HG03280 (cell line): ENCODE measurements around the gene RMI1.
"Not testable (repeated sequence)": the region's sequence is repeated elsewhere in the genome, so short reads cannot be mapped to it uniquely, and the experiment has no call there.

Experiments
- ATAC-seq: cut with Tn5 transposase; IDR thresholded peaks from one replicate; pipeline ENCODE4 v1.9.1; 2021; ENCODE audit warnings: mild to moderate bottlenecking, moderate library complexity; ENCODE audit not compliant: unreplicated experiment

RMI1 gene

DNA sequence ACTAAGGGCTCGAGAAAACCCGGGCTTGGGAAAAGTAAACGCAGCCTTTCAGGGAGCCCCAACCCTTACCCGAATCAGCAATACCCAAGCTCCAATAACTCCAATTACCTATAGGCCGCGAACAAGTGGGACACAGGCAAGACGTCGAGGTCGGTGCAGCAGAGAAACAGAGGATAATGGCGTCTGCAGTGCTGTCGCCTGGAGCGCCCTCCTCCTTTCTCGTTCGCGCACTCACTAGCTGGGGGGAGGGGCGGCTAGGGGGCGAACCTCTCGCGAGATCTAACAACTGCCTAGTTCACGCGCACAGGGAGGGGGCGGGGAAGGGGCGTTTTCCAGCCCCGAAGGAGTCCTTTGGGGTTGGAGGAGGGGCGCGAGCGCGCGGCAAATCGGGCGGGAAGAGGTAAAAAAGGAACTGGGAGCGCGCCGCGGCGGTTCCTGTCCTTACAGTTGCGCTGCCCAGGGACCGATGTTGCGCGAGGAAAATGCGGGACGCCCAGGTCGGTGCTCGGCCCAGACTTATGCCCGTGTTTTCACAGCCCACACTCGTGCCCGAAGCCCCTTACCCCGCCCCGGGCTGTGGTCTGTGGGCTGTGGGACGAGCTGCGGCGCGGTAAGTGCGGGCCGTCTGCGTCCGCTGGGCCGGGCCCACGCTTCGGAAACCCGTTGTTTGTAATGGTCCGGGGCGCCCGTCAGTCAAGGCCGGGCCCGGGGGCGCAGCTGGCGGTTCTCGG, at the start of gene RMI1:
Gene RMI1, plus strand, starts transcription at position 411 of the 731 bp plus-strand sequence. CDS start 20,182 bp downstream, outside the sequence.
- peak; percentile 61 for ATAC-seq

DNA sequence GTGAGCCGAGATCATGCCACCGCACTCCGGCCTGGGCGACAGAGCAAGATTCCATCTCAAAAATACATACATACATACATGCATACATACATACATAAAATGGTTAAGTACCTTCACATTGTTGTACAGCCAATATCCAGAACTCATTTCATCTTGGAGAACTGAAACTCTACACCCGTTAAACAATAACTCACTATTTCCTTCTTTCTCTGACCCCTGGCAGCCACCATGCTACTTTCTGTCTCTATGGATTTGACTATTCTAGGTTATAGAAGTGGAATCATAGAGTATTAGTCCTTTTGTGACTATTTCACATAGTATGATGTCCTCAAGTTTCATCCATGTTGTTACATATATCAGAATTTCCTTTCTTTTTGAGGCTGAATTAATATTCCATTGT, 49.7 kb upstream of the RMI1 start:
- ATAC-seq = no peak

DNA sequence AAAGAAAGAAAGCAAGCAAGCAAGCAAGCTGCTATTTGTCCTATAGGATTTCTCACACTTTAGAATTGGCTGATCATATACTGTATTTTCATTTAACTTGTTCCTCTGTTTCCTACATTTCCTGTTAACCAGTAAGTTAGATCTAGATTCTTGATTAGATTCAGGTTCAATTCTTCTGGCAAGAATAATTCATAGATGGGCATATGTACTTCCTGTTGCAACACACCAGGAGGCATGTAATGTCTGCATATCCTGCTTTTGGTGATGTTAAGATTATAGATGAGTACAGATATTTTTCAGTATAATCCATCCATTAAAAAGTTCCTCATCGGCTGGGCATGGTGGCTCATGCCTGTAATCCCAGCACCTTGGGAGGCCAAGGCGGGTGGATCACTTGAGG, 48.6 kb upstream of the RMI1 start:
- ATAC-seq = no peak

DNA sequence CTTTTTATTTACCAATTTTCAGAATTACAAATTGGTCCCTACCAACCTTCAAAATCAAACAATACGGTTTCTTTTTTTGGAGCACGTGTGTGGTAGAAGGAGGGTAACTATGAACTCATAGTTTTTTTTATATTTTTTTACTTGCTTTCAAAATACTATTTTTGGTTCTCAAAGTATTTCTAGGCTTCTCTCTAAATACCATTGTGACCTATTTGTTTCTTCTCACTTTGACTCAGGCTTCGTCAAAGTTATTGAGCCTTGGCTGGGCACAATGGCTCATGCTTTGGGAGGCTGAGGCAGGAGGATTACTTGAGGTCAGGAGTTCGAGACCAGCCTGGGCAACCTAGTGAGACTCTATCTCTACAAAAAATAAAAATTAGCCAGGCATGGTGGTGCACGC, 47.8 kb upstream of the RMI1 start:
- no peak for ATAC-seq

DNA sequence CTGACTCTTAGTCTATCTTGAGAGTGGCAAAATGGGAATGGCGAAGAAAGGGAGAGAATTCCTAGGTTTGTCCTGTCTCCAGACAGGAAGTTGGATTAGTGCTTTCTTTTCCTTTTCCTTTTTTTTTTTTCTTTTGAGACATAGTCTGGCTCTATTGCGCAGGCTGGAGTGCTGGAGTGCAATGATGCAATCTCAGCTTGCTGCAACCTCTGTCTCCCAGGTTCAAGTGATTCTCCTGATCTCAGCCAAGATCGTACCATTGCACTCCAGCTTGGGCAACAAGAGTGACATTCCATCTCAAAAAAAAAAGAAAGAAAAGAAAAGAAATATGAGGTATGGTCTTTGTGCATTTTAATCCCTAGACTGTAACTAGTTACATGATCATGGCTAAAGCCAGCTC, 46.8 kb upstream of the RMI1 start:
- no peak for ATAC-seq

DNA sequence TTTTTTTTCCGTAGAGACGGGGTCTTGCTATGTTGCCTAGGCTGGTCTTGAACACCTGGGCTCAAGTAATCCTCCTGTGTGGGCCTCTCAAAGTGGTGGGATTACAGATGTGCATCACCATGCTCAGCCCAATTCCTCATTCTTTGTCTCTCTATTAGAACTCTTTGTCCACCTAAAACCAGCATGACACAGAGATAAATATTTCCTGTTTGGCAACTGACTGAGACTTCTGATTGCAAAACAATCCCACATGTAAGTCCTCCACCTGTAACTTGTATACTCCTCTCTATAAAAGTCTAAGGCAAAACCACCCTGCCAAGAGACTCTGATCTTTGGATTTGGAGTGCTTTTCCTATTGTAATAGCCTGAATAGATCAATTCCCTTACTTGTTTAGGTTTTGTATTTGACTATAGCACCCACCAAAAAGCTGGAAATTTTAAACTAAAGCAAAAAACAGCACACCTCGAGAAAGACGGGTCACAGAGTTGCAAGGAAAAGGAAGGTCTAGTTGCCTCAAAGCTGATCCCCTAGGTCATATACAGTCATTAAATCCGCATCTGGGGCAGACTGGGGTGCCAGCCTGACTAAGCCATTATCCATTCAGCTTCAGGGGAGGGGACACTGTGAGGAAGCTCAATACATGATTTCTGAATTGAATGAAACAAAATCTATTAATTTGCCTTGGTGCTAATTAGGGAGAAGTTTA, 45.9 kb upstream of the RMI1 start:
- no peak for ATAC-seq

DNA sequence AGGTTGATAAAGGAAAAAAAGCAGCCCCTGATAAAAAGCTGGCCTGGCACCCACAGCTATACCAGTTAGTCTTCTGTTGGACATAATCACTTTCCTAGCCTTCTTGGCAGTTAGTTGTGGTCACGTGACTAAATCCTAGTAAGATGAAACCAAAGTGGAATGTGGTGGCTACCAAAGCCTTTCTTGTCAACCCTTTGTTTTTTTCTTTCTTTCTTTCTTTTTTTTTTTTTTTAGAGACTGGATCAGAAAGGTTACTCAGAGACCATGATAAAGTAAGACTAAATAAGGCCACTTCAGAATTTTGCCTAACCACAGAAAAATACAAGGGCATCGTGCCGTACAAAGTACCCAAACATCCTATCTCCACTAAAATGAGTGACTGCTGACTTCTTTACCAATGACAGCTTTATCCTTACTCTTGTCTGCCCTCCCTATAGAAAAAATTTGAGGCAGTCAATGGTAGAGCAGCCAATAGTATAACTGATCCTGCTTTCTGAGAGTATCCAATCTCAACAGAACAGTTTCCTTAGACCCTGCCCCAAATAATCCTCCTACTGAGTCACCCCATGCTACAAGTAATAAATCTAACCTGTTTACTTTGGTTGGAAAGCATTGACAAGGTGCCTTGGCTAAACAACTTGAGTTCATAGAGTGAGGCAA, 45.2 kb upstream of the RMI1 start:
- no peak for ATAC-seq

DNA sequence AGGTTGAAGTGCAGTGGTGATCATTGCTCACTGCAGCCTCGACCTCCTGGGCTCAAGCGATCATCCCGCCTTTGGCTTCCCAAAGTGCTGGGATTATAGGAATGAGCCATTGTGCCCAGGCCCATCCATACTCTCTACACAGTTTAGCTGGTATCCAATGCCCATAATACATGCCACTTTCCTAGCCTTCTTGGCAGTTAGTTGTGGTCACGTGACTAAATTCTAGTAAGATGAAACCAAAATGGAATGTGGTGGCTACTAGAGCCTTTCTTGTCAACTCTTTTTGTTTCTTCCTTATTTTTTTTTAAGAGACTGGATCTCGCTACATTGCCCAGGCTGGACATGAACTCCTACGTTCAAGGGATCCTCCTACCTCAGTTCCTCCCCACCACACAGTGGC, 44.1 kb upstream of the RMI1 start:
- ATAC-seq = no peak

DNA sequence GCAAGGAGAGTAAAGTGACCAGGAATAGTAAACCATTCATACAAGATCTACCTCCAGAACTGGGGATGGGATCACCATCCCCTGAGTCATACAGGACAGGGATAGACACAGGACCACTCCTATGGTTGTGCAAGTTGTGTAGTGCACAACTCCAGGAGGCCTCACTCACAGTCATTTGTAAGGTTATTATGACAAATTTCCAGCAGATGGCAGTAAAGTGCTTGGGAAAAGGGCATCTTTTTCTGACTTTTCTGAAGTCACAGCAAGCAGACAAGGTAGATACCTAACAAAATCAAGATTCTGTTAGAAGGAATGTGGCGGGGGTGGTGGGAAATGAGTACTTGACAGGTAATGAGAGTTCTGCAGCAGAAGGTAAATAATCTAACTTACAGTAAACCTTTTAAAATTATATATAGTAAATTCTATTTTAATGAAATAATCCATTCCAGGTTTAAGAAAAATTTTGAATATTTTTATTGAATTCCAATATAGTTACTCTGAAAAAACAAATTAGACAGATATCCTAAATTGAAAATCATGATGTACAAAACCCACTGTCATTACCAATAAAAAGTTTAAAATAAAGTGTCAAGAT, 42.6 kb upstream of the RMI1 start:
- ATAC-seq = peak; percentile 74

DNA sequence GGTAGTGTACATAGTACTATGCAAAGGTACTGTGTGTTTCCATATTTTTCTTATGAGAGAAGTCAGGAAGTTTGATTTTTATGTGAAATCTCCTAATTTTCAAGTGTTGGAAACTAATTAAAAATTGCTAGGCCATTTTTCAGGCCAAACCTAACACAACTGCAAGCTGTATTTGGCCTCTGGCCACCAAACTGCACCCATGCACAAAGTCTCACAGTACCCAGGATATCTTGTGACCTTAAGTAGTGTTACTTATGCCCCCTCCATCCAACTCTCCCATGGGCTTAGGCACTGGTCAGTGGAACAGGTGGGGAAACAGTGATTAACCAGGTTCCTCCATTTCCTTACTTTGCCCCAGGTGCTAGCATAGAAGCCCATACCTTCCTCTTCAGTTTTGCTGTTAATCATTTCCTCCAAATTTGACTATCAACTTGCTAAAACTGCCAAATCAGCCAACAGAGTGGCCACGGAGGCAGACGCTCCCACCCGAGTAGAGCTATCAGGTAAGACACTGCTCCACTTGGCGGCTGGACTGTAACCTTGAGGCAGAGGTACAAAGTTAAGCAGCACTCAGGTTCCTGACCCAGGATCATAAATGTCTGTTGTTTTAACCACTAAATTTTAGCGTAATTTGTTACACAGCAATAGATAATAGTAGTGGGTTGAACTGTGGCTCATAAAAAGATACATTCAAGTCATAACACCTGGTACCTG, 39.9 kb upstream of the RMI1 start:
- ATAC-seq = no peak

DNA sequence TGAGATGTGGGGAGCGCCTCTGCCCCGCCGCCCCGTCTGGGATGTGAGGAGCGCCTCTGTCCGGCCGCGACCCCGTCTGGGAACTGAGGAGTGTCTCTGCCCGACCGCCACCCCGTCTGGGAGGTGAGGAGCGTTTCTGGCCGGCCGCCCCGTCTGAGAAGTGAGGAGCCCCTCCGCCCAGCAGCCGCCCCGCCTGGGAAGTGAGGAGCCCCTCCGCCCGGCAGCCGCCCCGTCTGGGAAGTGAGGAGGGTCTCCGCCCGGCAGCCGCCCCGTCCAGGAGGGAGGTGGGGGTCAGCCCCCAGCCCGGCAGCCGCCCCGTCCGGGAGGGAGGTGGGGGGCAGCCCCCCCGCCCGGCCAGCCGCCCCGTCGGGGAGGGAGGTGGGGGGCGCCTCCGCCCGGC, 32.5 kb upstream of the RMI1 start:
- not testable (repeated sequence) for ATAC-seq

DNA sequence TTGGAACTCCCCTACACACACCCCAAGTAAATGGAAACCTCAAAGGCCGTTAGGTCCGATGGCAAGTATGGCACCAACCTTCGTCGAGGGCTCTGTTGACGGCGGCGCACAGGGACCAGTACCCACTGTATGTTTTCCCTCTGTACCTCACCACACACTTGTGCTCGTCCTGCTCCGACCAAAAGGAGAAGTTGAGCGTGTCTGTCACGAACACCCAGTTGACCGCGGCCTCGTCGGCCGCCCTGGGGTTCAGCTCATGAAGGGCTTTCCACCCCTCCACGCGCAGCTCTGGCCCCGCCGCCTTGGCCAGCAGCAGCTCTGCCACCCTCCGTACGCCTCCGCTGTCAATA, 24.5 kb upstream of the RMI1 start:
- ATAC-seq = peak; percentile 56

DNA sequence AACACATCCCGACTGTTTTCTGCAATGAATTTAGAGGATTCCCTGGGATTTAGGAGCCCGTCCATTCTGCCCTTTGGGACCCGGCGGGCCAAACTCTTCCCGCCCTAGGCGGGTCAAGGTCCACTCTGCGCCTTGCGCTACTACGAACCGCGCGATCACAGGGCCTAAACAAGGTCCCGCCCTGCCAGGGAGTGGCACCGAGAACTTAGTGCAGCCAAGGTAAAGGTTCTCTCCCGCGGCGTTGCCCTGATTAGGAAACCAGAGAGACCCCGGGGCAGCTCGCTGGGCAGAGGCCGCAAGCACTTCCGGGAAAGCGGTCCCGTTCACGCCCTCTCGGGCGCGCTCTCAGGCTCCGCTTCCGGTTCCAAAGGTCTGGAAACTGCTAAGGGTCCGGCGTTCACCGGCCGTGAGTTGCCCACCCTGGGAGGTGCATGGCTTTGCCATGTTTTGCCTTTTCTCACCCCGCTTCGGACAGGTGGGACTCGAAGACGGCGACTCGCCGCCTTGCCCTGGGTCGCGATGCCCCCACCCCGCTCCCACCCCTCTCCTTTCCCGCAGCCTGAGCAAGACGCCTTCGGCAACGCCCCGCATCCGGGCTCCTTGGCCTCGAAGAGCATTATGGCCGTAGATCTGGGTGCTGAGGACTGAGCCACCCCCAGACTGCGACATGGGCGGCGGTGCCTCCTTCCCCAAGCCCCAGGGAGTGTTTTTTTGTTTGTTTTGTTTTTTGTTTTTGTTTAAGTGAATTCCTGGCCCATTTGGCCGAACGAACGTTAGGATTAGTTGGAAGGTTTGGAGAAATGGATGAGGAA, 24.0 kb upstream of the RMI1 start:
- peak; percentile 67 for ATAC-seq

DNA sequence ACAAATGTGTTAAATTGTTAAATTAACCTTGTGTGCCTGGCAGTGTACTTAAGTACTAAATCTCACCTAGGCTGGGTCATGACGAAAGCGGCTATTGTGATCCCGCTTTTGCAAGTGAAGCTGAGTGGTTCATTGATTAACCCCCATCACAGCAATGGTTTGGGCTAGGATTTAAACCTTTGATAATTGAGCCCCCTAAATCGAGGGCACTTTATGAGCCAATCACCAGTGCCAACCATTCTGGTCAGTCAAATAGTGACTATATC, 23.4 kb upstream of the RMI1 start:
- no peak for ATAC-seq

DNA sequence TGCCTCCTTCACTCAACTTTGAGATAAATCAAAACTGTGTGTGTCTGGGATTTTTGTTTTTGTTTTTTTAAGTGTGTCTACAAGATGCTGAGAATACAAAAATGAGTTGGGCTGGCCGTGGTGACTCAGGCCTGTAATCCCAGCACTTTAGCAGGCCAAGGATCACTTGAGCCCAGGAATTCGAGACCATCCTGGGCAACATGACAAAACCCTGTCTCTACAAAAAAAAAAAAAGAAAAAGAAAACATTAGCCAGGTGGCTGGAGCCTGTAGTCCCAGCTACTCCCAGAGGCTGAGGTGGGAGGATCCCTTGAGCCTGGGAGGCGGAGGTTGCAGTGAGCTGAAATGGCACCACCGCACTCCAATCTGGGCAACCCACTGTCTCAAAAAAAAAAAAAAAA, 21.5 kb upstream of the RMI1 start:
- ATAC-seq = no peak

DNA sequence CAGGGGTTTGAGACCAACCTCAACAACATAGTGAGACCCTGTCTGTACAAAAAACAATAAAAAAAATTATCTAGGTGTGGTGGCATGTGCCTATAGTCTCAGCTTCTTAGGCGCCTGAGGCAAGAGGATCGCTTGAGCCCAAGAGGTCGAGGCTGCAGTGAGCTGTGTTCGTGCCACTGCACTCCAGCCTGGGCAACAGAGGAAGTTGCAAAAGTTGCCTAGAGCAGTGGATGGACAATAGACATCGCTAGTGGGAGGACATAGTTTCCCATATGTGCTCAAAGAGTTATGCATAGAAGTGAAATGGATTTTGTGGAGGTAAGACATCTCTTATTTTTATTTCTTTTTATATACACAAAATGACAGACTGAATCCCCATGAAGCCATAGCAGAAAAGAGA, 19.6 kb upstream of the RMI1 start:
- ATAC-seq = no peak

DNA sequence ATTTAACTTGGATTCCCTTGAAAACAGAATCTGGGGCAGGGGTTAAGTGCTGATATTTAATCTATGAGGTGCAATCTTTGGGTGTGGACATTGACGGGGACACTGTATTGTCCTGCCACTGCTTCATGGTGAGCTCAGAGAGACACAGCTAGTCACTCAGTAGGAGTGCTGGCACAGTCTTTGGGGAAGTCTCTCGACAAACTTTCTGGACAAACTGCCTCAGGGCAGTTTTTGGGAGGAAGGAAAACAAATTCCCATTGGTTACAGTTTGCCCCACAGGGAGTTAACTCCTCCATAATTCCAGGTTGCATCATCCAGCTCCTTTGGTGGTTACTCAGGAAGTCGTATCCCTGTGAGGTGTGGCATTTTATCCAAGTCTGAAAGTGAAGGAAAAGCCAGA, 18.4 kb upstream of the RMI1 start:
- no peak for ATAC-seq

DNA sequence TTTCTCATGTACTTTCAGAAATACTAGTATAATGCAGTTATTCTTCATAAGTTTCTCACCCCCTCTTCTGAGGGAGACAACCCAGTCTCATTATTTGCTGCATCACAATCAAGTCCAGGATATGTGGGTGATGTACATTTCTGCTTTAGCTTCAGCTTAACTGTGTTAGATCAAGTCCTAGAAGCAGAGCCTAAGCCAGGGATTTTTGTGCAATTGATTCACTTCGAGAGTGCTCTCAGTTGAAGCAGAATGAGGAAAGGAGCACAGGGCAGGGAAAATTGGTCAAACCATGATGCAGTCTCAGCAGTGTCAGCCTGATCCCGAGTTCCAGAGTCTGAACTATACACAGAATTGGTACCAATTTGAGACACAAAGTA, 15.6 kb upstream of the RMI1 start:
- ATAC-seq = no peak

DNA sequence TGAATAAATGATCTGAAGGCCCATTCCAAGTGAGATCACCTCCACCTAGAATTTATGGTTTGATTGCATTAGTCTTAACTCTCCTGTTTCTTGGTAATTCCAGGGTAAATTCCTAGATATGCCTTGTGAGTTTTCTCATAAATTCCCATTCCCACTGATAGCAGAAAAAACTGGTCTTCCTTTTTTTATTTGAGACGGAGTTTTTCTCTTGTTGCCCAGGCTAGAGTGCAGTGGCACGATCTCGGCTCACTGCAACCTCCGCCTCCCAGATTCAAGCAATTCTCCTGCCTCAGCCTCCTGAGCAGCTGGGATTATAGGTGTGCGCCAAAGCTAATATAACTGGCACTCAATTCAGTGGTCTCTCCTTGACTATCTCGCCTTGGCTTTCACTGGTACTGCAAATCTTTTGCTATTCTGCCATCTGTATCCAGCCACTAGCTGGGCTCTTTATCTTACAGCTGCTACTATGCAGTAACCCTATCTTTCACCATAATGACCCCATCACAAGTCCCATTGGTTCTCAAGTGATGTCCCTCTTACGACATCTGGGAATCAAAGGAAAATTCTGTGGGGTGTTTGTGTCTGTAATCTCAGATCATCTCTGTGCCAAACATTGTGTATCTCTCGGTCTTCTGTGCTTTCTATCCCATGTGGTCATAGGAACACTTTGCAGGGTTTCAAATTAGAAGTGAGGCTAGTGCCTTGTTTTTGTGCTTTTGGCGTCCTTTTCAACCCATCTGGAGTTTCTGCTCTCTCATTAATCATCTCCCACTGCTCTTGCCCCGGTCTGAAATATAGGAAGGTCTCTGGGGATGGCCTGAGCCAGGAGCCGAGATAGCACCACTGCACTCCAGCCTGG, 15.0 kb upstream of the RMI1 start:
- ATAC-seq = no peak

DNA sequence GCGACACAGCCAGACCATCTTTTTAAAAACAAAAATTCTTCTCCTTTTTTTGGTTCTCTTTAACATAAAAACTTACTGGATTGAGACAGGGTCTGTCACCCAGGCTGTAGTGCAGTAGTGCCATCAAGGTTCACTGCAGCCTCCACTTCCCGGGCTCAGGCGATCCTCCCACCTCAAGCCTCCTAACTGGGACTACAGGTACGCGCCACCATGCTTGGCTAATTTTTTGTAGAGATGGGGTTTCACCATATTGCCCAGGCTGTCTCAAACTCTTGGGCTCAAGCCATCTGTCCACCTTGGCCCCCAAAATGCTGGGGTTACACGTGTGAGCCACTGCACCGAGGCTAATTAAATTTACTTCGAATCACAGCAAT, 14.4 kb upstream of the RMI1 start:
- ATAC-seq = no peak
